CD14-positive monocyte (primary cell): ENCODE measurements around the gene SLC13A4. TPM values are rescaled to one million over a fixed set of nuclear protein-coding genes. Genes with fewer than 3 reads are reported as not detected.

Experiments used
- DNase-seq, 3 donors: peaks; one replicate each; pipeline ENCODE4 v3.0.0-alpha.2; 2011 to 2022
- H2AFZ ChIP-seq: 2 replicates; pipeline ENCODE4 v1.6.0; 2012; ENCODE audit warnings: mild to moderate bottlenecking, low read depth, low read length, inconsistent platforms; ENCODE audit not compliant: insufficient read depth, poor library complexity, severe bottlenecking
- H3K27ac ChIP-seq, 2 donors: 1 replicate in 1 of 2; 2 replicates in 1 of 2; pipeline ENCODE4 v1.5.1; 2012 to 2013; ENCODE audit warnings: low read length in 2 of 2, control low read depth in 1 of 2, inconsistent platforms in 1 of 2, low read depth in 1 of 2, mild to moderate bottlenecking in 1 of 2
- H3K27me3 ChIP-seq, 2 donors: one replicate each; pipeline versions ENCODE4 v1.6.0 to v1.6.1; 2011 to 2013; ENCODE audit warnings: low read length in 2 of 2; ENCODE audit not compliant: control insufficient read depth in 2 of 2, insufficient read depth in 2 of 2
- H3K36me3 ChIP-seq, 2 donors: replicated peaks in 1 of 2; 1 replicate in 1 of 2; 2 replicates in 1 of 2; pipeline versions ENCODE4 v1.5.1 to v1.6.1; 2012 to 2013; ENCODE audit warnings: low read length in 2 of 2, control low read depth in 1 of 2, inconsistent platforms in 1 of 2, mild to moderate bottlenecking in 1 of 2; ENCODE audit not compliant: insufficient read depth in 2 of 2, control insufficient read depth in 1 of 2
- H3K4me1 ChIP-seq, 2 donors: 1 replicate in 1 of 2; 2 replicates in 1 of 2; pipeline versions ENCODE4 v1.5.1 to v1.6.1; 2012 to 2013; ENCODE audit warnings: low read length in 2 of 2, control low read depth in 1 of 2, inconsistent platforms in 1 of 2, mild to moderate bottlenecking in 1 of 2, moderate library complexity in 1 of 2; ENCODE audit not compliant: insufficient read depth in 2 of 2, control insufficient read depth in 1 of 2
- H3K4me2 ChIP-seq: replicated peaks from 2 replicates; pipeline ENCODE3; 2012; ENCODE audit warnings: low read length, moderate library complexity, mild to moderate bottlenecking; ENCODE audit not compliant: poor library complexity, severe bottlenecking; ENCODE audit errors: extremely low read depth
- H3K4me3 ChIP-seq, 3 experiments: fragments of 200-600 bp in 1 of 3; sonication (generic) in 1 of 3; replicated peaks in 1 of 3; 1 replicate in 2 of 3; 2 replicates in 1 of 3; pipeline ENCODE4 v1.5.1; 2011 to 2013; ENCODE audit warnings: low read length in 3 of 3, mild to moderate bottlenecking in 3 of 3, control low read depth in 2 of 3, low read depth in 2 of 3, inconsistent platforms in 1 of 3, moderate library complexity in 1 of 3
- H3K79me2 ChIP-seq: 2 replicates; pipeline ENCODE4 v1.6.0; 2012; ENCODE audit warnings: mild to moderate bottlenecking, control low read depth, inconsistent platforms, low read length, moderate library complexity; ENCODE audit not compliant: insufficient read depth
- H3K9ac ChIP-seq: 2 replicates; pipeline ENCODE4 v1.6.0; 2017; ENCODE audit warnings: low read length, mild to moderate bottlenecking; ENCODE audit not compliant: insufficient read depth, poor library complexity, severe bottlenecking
- H3K9me3 ChIP-seq, 2 donors: replicated peaks in 1 of 2; 1 replicate in 1 of 2; 2 replicates in 1 of 2; pipeline versions ENCODE4 v1.5.1 to v1.6.1; 2012 to 2013; ENCODE audit warnings: low read length in 2 of 2, control low read depth in 1 of 2; ENCODE audit not compliant: control insufficient read depth in 1 of 2, insufficient read depth in 1 of 2
- H4K20me1 ChIP-seq: 2 replicates; pipeline ENCODE4 v1.6.0; 2012; ENCODE audit warnings: mild to moderate bottlenecking, low read length, control low read depth, moderate library complexity; ENCODE audit not compliant: insufficient read depth
- H3K27ac Mint-ChIP-seq, 7 donors: one replicate each; pipeline ENCODE4 v1.8.0; 2020; ENCODE audit warnings: mild to moderate bottlenecking in 7 of 7, mixed read lengths in 7 of 7, moderate library complexity in 6 of 7, inconsistent platforms in 2 of 7
- H3K27me3 Mint-ChIP-seq, 3 donors: one replicate each; pipeline ENCODE4 v1.8.0; 2021 to 2022; ENCODE audit warnings: low read depth in 3 of 3, mild to moderate bottlenecking in 3 of 3, mixed read lengths in 3 of 3, moderate library complexity in 3 of 3, inconsistent platforms in 1 of 3
- H3K36me3 Mint-ChIP-seq, 2 donors: one replicate each; pipeline ENCODE4 v1.8.0; 2020; ENCODE audit warnings: mixed read lengths in 2 of 2, inconsistent platforms in 1 of 2, mild to moderate bottlenecking in 1 of 2
- H3K4me1 Mint-ChIP-seq: one replicate; pipeline ENCODE4 v1.8.0; 2020; ENCODE audit warnings: mild to moderate bottlenecking, mixed read lengths
- H3K4me3 Mint-ChIP-seq, 2 donors: one replicate each; pipeline ENCODE4 v1.8.0; 2020; ENCODE audit warnings: mild to moderate bottlenecking in 2 of 2, mixed read lengths in 2 of 2, moderate library complexity in 1 of 2
- H3K9me3 Mint-ChIP-seq, 7 donors: one replicate each; pipeline ENCODE4 v1.8.0; 2020 to 2022; ENCODE audit warnings: mixed read lengths in 7 of 7, mild to moderate bottlenecking in 6 of 7, moderate library complexity in 6 of 7, inconsistent platforms in 2 of 7
- WGBS: methylation state at CpG from one replicate; pipeline ENCODE4 v1.1.5; 2013; ENCODE audit warnings: missing lambda C conversion rate; ENCODE audit not compliant: insufficient coverage; 5-methylcytosine and 5-hydroxymethylcytosine counted together
- intact Hi-C, 2 donors: fragments of 100-400 bp; cut with micrococcal nuclease; formaldehyde crosslinking; loops; one replicate each; pipeline versions ENCODE4 v1.15.0 to v1.15.1; 2023
- polyA plus RNA-seq, 3 donors: library from polyadenylated mRNA; depleted of rRNA in 1 of 3; unstranded in 2 of 3; stranded (reverse) in 1 of 3; fragments of 300-500 nt in 2 of 3; fragments of >200 nt in 1 of 3; fragmentation: Illumina TruSeq in 2 of 3; gene quantifications; 1 replicate in 2 of 3; 2 replicates in 1 of 3; pipeline ENCODE4 v1.2.3, GENCODE V29; 2012 to 2021
- TF ChIP-seq, protein P1 (sequence below): fragments of 200-600 bp; IDR thresholded peaks from one replicate; pipeline ENCODE4 v1.8.0; 2022; ENCODE audit warnings: antibody characterized with exemption, mild to moderate bottlenecking

Gene SLC13A4
- polyA plus RNA-seq, 3 donors: not detected

DNA sequence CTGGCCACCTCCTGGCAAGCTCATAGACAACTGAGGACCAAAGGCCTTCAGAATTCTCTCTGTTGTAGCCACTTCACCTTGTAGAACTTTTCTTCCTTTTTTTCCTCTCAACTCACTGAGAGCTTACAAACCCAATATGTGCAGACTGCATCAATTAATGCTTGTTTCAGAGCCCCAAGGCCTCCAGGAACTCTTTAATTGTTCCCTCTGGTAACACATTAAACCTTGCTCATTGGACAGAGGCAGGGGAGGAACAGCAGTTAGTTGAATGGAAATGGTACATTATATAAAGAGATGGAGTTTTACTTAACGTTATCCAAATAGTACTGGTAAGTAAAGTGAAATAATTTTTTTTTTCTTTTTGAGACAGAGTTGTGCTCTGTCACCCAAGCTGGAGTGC lies 40.5 kb downstream of the SLC13A4 start:
- Histone ChIP-seq H3K4me3 (no peak overlapping the region), H3K36me3 (peaks cover 0 to 4% of the 10 kb centered on the region in 2 donors), H3K4me1 (no peaks in the 10 kb centered on the region), H3K9ac (no peak overlapping the region), H3K27me3 (no peaks in the 10 kb centered on the region), H3K79me2 (no peaks in the 10 kb centered on the region), H2AFZ (no peak overlapping the region), H4K20me1 (no peaks in the 10 kb centered on the region), H3K27ac (no peak overlapping the region), H3K9me3 (no peaks in the 10 kb centered on the region), H3K4me2 (no peak overlapping the region)
- Mint-ChIP-seq H3K4me1 (peaks cover 8% of the 10 kb centered on the region), H3K27ac (no peak overlapping the region), H3K27me3 (no peaks in the 10 kb centered on the region), H3K4me3 (no peak overlapping the region), H3K36me3 (peaks cover 12 to 18% of the 10 kb centered on the region in 2 donors), H3K9me3 (peaks cover 0 to under 1% (median 0%) of the 10 kb centered on the region in 7 donors)
- no peak for DNase-seq
- no CpG with 5 or more reads among the region's 1 CpG for WGBS
- TF ChIP-seq, protein P1, sequence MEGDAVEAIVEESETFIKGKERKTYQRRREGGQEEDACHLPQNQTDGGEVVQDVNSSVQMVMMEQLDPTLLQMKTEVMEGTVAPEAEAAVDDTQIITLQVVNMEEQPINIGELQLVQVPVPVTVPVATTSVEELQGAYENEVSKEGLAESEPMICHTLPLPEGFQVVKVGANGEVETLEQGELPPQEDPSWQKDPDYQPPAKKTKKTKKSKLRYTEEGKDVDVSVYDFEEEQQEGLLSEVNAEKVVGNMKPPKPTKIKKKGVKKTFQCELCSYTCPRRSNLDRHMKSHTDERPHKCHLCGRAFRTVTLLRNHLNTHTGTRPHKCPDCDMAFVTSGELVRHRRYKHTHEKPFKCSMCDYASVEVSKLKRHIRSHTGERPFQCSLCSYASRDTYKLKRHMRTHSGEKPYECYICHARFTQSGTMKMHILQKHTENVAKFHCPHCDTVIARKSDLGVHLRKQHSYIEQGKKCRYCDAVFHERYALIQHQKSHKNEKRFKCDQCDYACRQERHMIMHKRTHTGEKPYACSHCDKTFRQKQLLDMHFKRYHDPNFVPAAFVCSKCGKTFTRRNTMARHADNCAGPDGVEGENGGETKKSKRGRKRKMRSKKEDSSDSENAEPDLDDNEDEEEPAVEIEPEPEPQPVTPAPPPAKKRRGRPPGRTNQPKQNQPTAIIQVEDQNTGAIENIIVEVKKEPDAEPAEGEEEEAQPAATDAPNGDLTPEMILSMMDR: no peak
- intact Hi-C loops: no loop called here

DNA sequence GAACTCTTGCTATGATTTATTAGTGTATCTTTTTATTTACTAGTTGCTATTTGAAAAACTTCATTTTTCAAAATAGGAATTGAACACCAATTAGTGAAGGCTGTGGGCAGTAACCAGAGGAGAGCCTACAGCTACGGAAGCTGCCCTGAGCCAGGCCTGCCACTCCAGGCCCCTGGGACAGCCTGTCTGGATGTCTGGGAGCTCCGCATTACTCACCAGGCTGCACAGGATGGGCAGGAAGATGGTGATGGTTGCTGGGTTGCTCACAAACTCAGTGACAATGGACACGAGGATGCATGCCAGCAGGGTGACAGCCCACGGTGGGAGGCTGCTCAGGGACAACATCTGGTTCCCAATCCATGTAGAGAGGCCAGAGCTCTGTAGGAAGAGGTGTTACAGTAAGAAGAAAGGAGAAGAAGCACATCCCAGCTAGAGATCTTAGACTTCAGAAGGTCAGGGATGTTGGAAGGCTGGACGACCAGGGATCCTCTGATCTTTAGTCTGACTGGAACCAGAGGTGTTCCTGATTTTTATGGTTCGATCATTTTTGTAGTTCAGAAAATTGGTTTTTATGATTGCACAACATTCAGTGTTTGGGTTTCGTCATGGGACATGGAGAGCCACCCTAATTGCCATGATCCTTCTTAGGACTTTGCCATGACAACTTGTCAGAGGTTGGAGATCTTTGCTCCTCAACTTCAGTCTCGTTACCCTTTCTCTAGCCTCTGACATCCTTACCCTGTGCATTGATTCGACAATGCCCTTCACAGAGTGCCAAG lies 42.5 kb downstream of the SLC13A4 start:
- intact Hi-C loops: no loop called here
- no peaks in the 10 kb centered on the region for H3K4me1 Mint-ChIP-seq
- Histone ChIP-seq H3K9ac (no peak overlapping the region), H2AFZ (no peak overlapping the region), H3K27me3 (no peaks in the 10 kb centered on the region), H3K4me1 (no peaks in the 10 kb centered on the region), H3K79me2 (no peaks in the 10 kb centered on the region), H3K9me3 (no peaks in the 10 kb centered on the region), H3K4me3 (no peak overlapping the region), H3K4me2 (no peak overlapping the region), H4K20me1 (no peaks in the 10 kb centered on the region), H3K36me3 (peaks cover 2 to 17% of the 10 kb centered on the region in 2 donors), H3K27ac (no peak overlapping the region)
- no peaks in the 10 kb centered on the region for H3K27me3 Mint-ChIP-seq
- DNase-seq: no peak
- H3K27ac Mint-ChIP-seq: no peak overlapping the region
- 84% methylated on average over 7 of the region's 9 CpGs for WGBS
- no peak overlapping the region for H3K4me3 Mint-ChIP-seq
- TF ChIP-seq, protein P1: no peak
- peaks cover 13 to 25% of the 10 kb centered on the region in 2 donors for H3K36me3 Mint-ChIP-seq
- H3K9me3 Mint-ChIP-seq: peaks cover 0 to 3% (median 0%) of the 10 kb centered on the region in 7 donors
